Frontal cortex (tissue), 4 donors: ENCODE data around the gene TWSG1. TPM values are rescaled to one million over a fixed set of nuclear protein-coding genes. Genes with fewer than 3 reads are reported as not detected.

ENCODE experiments used
- DNase-seq, 2 donors: peaks; one replicate each; pipeline ENCODE4 v3.0.0; 2012; ENCODE audit warnings: low spot score in 2 of 2
- FAIRE-seq: peaks from 2 replicates; lab custom pipeline; 2012; peaks lifted over from hg19 to GRCh38; lab: Jason Lieb, UNC
- total RNA-seq: library from RNA; depleted of rRNA; stranded (reverse); fragments of >200 nt; gene quantifications from one replicate; pipeline ENCODE4 v1.2.3, GENCODE V29; 2014
- donor health status: control.
- donor health status: control.
- donor health status: control.

TWSG1 gene
- total RNA-seq, result 22.0 TPM

DNA sequence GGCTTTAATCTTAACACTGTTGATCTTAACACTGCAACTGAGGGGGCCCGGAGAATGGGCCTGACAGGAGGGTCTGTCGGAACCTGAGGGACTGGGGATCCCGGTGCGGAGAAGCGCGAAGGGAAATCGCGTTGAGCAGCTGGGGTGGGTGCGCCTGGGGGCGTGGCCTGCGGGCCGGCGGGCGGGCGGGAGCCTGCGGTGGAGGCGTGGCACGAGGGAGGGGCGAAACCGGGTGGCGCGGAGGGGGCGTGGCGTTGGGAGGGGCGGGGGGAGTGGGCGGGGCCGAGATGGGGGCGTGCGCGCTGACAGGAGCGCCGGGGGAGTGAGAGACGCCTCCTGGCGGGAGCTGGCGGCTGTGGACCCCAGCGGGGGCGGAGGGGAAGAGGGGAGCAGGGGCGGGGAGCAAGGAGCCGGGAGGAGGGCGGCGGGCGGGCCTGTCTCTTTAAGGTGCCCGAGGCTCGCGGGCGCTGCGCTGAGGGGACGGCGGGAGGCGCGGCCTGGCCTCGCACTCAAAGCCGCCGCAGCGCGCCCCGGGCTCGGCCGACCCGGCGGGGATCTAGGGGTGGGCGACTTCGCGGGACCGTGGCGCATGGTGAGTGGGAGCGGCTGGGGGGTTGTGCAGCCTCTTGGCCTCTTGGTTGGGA, at the start of gene TWSG1:
Gene TWSG1 (plus strand): TSS at position 445 of the 644 bp plus-strand sequence. CDS start 2,457 bp downstream, outside the sequence.
- no peak for FAIRE-seq
- DNase-seq, result peak; percentile 94 to 97

DNA sequence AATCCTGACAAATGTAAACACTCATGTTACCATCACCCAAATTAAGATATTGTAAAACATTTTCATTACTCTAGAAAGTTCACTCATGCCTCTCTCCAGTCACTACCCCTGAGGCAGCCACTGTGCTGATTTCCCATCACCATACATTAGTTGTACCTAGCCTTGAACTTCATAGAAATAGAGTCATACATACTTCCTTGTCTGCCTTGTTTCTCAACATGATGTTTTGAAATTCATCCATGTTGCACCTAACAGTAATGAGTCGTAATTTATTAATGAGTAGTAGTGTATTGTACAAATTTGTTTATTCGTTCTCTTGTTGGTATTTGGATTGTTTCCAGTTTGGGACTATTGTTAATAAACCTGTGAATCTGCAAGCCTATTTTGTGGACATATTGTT, 49.0 kb upstream of the TWSG1 start:
- DNase-seq, result no peak
- no peak for FAIRE-seq

DNA sequence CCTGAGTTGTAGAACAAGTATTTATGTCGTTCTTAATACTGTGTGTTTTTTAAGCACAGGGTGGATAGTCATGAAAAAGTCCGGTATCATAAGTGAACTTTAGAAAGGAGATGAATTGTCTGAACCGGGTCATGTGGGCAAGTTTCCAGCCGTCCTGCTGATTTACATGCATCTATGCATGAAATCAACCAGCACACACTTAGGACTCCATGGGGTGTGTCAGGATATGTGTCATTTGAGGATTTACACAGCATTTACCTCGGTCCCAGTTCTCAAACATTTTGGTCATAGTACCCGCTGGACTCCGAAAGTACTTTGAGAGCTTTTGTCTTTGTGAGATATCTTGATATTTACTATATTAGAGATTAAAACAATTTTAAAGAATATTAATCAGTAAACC, 47.5 kb upstream of the TWSG1 start:
- DNase-seq, result no peak
- no peak for FAIRE-seq

DNA sequence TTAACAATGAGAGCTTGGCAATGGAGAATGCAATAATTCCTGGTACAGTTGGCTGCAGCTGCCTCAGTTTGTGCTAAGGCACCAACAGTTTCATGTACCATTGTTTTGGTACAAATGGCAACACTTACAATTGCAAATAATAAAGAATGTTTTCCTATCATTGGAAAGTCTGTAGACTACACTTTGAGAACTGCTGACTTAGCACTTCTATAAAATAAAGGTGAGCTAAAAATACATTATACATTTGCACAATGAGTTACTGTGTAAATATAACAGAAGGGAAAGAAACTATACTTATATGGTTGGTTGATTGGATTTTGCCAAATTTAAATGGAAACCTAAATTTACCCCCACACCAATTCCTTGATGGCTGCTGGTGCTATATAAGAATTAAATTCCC, 44.9 kb upstream of the TWSG1 start:
- no peak for FAIRE-seq
- no peak for DNase-seq

DNA sequence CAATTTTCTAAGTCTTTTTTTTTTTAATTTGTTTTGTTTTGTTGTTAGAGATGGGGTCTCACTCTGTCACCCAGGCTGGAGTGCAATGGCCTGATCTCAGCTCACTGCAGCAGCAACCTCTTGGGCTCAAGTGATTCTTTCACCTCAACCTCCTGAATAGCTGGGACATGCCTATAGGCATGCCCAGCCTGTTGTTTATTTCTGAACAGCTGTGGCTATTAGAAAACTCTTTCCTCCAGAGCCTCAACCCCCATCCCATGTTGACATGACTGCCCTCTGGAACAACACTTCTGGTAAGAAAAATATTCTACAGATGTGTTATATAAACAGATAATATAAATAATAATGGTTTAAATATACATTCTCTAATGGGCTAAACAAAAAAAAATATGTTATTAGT, 44.4 kb upstream of the TWSG1 start:
- FAIRE-seq (no peak), DNase-seq (no peak)

DNA sequence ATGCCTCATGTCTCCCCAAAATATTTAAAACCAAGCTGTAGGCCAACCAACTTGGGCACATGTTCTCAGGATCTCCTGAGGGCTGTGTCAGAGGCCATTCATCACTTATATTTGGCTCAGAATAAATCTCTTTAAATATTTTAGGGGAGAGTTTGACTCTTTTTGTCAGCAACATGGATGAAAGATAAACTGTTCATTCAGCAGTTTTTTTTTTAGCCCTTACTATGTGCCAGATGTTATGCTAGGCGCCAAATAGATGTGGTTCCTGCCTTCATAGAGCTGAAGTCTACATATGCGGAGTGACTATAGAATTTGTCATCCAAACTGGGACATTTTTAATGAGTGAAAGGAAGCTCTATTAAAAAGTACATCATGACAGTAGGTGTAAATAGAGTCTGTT, 42.5 kb upstream of the TWSG1 start:
- FAIRE-seq (no peak), DNase-seq (no peak)

DNA sequence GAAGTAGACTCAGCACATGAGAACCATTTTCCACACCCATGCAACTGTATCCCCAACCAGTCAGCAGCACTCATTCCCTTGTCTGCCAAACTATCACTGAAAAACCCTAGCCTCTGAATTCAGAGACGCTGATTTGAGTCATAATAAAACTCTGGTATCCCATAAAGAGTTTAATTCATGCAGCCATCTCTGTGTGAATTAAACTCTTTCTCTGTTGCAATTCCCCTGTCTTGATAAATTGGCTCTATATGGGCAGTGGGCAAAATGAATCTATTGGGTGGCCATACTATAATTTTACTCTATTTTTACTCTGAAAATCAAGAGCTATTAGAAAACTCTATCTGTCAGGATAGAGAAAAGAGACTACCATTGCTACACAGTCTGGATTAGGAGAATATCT, 40.6 kb upstream of the TWSG1 start:
- FAIRE-seq, result no peak

DNA sequence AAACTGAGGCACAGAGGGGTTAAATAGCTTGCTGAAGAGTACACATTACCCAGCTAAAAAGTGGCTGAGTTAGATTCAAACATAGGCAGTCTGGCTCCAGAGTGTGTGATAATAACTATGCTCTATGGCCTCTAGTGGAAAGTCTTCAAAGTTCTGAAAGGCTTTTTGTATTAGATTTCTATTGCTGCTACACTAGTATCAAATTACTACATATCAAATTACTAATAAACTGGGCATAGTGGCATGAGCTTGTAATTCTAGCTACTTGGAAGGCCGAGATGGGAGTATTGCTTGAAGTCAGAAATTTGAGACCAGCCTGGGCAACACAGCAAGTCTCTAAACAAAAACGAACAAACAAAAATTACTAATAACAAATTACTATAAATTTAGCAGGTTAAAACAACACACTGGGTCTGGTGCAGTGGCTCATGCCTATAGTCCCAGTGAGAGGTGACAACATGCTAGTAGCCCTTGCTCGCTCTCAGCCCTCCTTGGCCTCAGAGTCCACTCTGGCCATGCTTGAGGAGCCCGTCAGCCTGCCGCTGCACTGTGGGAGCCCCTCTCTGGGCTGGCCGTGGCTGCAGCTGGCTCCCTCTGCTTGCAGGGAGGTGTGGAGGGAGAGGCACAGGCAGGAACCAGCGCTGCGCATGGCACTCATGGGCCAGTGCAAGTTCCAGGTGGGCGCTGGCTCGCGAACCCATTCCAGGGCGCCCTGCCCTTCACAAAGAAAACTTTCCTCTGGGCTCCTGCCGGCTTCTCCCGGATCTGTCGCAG, 38.2 kb upstream of the TWSG1 start:
- no peak for FAIRE-seq

More for the DNA sequence above, 40.6 kb upstream of the TWSG1 start:
- no peak for DNase-seq

DNA sequence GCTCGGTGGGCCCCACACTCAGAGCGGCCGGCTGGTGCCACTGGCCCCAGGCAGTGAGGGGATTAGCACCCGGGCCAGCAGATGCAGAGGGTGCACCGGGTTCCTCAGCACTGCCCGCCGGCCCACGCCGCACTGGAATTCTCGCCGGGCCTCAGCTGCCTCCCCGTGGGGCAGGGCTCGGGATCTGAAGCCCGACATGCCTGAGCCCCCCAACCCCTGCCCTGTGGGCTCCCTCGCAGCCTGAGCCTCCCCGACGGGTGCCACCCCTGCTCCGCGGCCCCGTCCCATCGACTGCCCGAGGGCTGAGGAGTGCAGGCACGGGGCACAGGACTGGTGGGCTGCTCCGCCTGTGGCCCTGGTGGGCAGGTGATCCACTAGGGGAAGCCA, 37.6 kb upstream of the TWSG1 start:
- FAIRE-seq, result no peak
- DNase-seq, result no peak

More for the DNA sequence above, 38.2 kb upstream of the TWSG1 start:
- DNase-seq, result no peak

DNA sequence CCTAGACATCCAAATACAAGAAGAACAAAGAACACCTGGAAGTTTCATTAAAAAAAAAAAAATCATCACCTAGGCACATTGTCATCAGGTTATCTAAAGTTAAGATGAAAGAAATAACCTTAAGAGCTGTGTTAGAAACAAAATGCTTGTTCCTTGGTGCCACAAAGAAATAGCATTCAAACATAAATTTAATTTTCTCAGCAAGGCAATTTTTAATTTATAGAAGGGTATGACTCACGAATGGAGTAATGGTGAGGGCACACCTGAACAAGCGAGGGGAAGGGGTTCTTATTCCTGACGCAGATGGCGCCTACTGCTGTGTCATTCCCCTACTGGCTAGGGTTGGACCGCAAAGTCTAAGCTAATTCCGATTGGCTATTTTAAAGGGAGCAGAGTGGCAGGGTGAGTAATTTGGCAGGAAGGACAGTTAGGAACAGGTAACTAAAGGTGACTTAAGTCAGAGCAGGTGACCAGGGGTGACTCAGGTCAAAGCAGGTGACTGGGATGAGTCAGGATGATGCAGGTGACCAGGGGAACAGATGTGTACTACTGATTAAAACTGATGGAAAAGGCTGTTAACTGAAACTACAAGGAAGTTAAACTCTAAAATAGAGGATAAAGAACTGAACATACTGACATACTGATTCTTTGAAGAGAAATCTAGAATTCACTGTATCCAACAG, 30.0 kb upstream of the TWSG1 start:
- DNase-seq, result no peak
- no peak for FAIRE-seq

DNA sequence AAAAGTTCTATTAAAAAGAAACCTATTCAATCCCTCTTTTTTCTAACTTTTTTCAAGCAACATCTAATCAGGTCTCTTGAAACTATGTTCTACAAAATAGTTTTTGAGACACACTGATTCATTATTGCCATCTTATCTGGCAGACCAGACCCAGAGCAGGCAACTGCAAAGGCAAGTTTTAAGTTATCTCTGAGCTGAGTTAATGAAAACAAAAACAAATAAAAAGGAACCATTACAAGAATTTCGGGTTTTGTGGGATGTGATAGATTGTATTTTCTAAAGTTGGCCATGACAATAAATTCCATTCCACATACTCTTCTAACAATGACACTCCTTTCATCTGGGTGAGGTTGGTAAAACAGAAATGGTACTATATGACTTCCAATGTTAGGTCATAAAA, 15.2 kb upstream of the TWSG1 start:
- DNase-seq, result no peak
- FAIRE-seq, result no peak

DNA sequence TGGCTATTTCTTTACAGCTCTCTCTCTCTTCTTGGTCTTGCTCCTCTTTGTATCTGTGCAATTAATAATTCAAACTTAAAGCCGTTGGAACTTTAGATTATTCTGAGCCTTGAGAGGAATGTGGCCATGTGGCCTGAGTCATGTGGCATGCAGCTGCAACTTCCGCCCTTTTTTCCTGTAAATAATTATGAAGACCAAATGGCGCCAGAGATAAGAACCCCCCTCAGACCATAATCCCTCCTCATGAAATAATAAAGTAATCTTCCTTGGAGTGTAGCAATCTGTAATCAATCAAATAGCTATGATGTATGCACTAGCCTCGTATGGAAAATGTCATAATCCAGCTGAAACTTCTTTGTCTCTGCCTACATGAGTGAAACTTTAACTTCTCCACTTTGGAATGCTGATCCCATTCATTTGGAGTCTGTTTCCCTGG, 13.5 kb upstream of the TWSG1 start:
- DNase-seq (no peak), FAIRE-seq (no peak)

DNA sequence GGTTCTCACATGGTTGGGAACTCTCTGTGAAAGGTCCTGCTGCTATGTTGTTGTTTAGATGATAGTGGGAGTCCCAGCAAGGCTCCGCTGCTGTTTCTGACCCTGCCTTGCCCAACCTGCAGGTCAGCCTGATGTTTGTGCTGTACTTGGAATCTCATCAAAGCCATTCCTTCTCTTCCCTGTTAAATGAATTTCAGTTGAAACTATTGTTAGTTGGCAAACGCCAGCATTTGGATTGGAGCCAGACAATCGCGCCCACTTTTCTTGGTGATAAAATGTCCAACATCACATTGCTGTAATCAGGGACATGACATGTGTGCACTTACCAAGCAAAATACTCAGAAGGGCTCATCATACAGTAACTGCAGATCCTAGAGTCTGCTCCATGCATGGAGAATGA, 12.8 kb upstream of the TWSG1 start:
- DNase-seq (no peak), FAIRE-seq (no peak)

DNA sequence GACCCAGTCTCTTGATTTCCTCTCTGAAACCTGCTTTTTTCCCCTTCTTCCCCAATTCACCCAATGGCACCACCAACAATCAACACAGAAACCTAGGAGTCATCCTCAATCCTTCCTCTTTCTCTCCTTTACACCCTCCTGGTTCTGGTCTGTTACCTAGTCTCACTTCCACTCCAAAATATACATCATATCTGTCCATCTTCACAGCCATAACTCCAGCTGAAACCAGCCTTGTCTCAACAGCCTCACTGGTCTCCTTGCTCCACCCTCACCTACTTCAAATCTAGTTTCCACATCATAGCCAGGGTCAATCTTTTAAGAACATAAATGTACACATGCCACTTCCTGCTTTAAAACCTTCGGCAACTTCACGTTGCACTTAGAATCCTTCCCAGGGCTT, 11.8 kb upstream of the TWSG1 start:
- FAIRE-seq (no peak), DNase-seq (no peak)

DNA sequence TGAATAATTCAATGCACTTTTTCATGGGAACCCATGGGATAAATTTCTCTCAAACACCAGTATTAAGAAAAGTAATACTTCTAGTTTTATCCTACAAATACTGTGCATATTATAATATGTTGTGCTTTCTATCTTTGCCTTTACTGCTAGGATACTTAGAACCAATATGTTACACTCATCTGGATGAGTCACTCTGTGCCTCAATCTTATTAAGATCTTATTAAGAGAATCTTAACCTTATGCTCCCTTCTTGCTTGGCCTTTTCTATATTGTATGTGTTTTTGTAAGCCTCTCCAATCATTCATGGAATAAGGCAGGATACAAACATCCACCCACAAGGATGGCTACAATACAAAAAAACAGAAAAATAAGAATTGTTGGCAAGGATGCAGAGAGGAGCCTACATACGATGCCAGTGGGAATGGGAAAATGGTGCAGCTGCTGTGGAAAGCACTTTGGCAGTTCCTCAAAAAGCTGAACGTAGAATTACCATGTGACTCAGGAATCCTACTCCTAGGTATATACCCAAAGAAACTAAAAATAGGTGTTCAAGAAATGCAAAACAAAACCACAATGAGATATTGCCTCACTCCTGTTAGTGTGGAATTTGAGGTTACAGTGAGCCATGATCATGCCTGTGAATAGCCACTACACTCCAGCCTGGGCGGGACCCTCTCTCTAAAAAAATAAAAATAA, 10.7 kb upstream of the TWSG1 start:
- no peak for FAIRE-seq
- no peak for DNase-seq

DNA sequence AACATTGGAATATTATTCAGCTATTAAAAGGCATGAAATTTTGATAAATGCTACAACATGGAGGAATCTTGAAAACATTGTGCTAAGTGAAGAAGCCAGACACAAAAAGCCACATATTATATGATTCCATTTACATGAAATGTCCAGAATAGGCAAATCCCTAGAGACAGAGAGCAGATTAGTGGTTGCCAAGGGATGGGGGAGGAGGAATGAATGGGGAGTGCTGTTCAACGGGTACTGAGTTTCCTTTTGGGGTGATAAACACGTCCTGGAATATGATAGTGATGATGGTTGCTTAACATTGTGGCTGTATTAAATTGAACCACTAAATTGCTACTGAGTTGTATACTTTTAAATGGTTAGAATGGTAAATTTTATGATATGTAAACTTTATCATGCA, 8.9 kb upstream of the TWSG1 start:
- FAIRE-seq (no peak), DNase-seq (no peak)

DNA sequence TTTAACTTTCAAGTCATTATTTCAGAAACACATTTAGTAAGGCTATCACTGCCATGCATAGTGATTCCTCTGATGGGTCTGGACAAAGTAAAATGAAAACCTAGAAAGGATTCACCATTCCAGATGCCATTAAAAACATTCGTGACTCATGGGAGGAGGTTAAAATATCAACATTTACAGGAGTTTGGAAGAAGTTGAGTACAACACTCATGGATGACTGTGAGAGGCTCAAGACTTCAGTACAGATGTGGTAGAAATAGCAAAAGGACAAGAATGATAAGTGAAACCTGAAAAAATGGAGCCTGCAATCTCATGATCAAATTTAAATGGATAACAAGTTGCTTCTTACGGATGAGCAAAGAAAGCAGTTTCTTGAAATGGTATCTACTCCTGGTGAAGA, 5.8 kb upstream of the TWSG1 start:
- DNase-seq, result no peak
- FAIRE-seq, result no peak

DNA sequence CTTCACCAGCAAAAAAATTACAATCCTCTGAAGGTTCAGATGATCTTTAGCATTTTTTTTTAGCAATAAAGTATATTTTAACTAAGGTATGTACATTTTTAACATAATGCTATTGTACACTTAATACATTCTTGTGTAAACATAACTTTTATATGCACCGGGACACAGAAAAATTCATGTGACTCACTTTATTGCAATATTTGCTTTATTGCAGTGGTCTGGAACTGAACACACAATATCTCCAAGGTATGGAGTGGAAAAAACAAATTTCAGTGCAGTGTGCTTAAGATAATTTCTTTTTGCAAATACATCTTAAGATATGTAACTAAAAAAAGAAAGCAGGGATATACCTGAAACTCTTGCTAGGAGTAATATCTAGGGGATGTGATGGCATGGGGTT, 5.1 kb upstream of the TWSG1 start:
- no peak for DNase-seq
- no peak for FAIRE-seq

DNA sequence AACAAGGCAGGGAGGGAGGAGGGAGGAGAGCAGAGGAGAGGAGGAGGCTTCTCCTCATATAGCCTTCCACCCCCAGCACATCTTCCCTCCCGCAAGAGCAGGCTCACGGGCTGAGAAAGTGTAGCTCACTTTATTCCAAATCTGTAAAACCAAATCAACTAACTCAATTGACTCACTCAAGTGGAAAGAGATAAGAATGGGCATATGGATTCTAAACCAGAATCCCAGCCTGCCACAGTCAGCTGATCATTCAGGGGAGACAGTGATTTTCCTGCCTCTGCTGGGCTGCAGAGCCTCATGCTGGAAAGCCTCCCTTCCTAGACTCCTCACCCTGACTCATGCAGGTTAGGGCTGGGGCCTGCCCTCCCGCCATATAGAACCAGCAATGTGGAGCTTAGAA, 4.2 kb upstream of the TWSG1 start:
- DNase-seq, result no peak
- FAIRE-seq, result no peak
